ENCODE measurements around the gene CLCNKA. TPM values are rescaled to one million over a fixed set of nuclear protein-coding genes. Genes with fewer than 3 reads are reported as not detected.
"Not testable (repeated sequence)": the region's sequence is repeated elsewhere in the genome, so short reads cannot be mapped to it uniquely, and the experiment has no call there.

The CLCNKA gene
- total RNA-seq, 1 experiment from 2014 or later = 1.5 TPM

GRCh38 chr1:16042096-16042495 lies 20.3 kb downstream of the CLCNKA start:
- ChIA-PET POLR2A (no interaction called here), CTCF (interaction anchor here (2.7 kb wide), 1 partner anchor 13 kb away, joined by 9 read pairs; no protein-coding TSS in a partner anchor)
- DNase-seq (ENCODE audit: low spot score) (no peak), ATAC-seq (no peak; the same call in 1 of the 2 replicates)
- TF ChIP-seq JAZF1 (CRISPR knock-in tag; IDR thresholded peaks at IDR 0.05) = no peak
- TF ChIP-seq GABPB1 (CRISPR knock-in tag; IDR thresholded peaks at IDR 0.05) = no peak
- no peaks in the 10 kb centered on the region for H3K4me1 Mint-ChIP-seq
- H3K27ac Mint-ChIP-seq = no peak overlapping the region
- peaks cover 1% of the 10 kb centered on the region for H3K27me3 Mint-ChIP-seq (ENCODE audit: low read depth)
- no peaks in the 10 kb centered on the region for H3K9me3 Mint-ChIP-seq
- H3K4me3 Mint-ChIP-seq = no peak overlapping the region
- no peaks in the 10 kb centered on the region for H3K36me3 Mint-ChIP-seq

GRCh38 chr1:16042654-16043053 lies 20.8 kb downstream of the CLCNKA start:
- H3K27me3 Mint-ChIP-seq (ENCODE audit: low read depth); DNase-seq (ENCODE audit: low spot score); H3K27ac Mint-ChIP-seq; ATAC-seq; H3K4me1 Mint-ChIP-seq; H3K36me3 Mint-ChIP-seq; POLR2A ChIA-PET; H3K9me3 Mint-ChIP-seq; H3K4me3 Mint-ChIP-seq: not testable (repeated sequence)
- CTCF ChIA-PET = interaction anchor here (0.6 to 2.7 kb wide), 4 partner anchors 11 to 31 kb away, joined by 3 to 9 read pairs (median 4); partner anchors contain the start of gene FAM131C

- Mint-ChIP-seq H3K4me1 (no peaks in the 10 kb centered on the region), H3K36me3 (no peaks in the 10 kb centered on the region), H3K27me3 (ENCODE audit: low read depth) (peaks cover 8% of the 10 kb centered on the region), H3K4me3 (no peak within 1 kb of the TSS), H3K27ac (no peak within 1 kb of the TSS), H3K9me3 (no peaks in the 10 kb centered on the region)
- no peak for ATAC-seq
- no peak for TF ChIP-seq RORB (CRISPR knock-in tag; IDR thresholded peaks at IDR 0.05)
- TF ChIP-seq USF1 (CRISPR knock-in tag; IDR thresholded peaks at IDR 0.05) = no peak
- TF ChIP-seq TEAD1 (CRISPR knock-in tag; IDR thresholded peaks at IDR 0.05) = no peak
- no peak for TF ChIP-seq CBFB (CRISPR knock-in tag; IDR thresholded peaks at IDR 0.05; ENCODE audit: low read depth)
- no peak for TF ChIP-seq E2F4 (CRISPR knock-in tag; IDR thresholded peaks at IDR 0.05; ENCODE audit: borderline replicate concordance, low read depth)
- no peak for TF ChIP-seq TCF7 (CRISPR knock-in tag; IDR thresholded peaks at IDR 0.05; ENCODE audit: low read depth)
- TF ChIP-seq E2F1 (CRISPR knock-in tag; IDR thresholded peaks at IDR 0.05) = no peak
- ChIA-PET CTCF (interaction anchor here (1.3 to 1.8 kb wide), 2 partner anchors 22 to 30 kb away, joined by 4 to 5 read pairs; partner anchors contain the start of gene FAM131C), POLR2A (no interaction called here)
- DNase-seq (ENCODE audit: low spot score) = no peak
These were observed 21.7 kb downstream of the CLCNKA start, which contains the start of gene CLCNKB for GRCh38 chr1:16043521-16043920. Gene CLCNKB, plus strand, starts transcription at chr1:16043782. Its CDS starts 711 bp downstream, at chr1:16044493.

- Mint-ChIP-seq H3K36me3 (no peaks in the 10 kb centered on the region), H3K27me3 (ENCODE audit: low read depth) (peaks cover 8% of the 10 kb centered on the region), H3K9me3 (no peaks in the 10 kb centered on the region), H3K4me1 (no peaks in the 10 kb centered on the region), H3K27ac (no peak overlapping the region), H3K4me3 (no peak overlapping the region)
- CTCF ChIA-PET = interaction anchor here (1.3 to 1.8 kb wide), 3 partner anchors 13 to 29 kb away, joined by 3 to 5 read pairs (median 4); partner anchors contain the start of gene FAM131C
- no peak for TF ChIP-seq RELA (CRISPR knock-in tag; IDR thresholded peaks at IDR 0.05; ENCODE audit: borderline replicate concordance)
- TF ChIP-seq ZNF138 (CRISPR knock-in tag; conservative IDR thresholded peaks at IDR 0.05) = no peak
- no peak for TF ChIP-seq ZBTB43 (CRISPR knock-in tag; IDR thresholded peaks at IDR 0.05)
- TF ChIP-seq ZNF416 (CRISPR knock-in tag; IDR thresholded peaks at IDR 0.05) = no peak
- no peak for TF ChIP-seq ZNF219 (CRISPR knock-in tag; IDR thresholded peaks at IDR 0.05; ENCODE audit: borderline replicate concordance)
- no peak for TF ChIP-seq GRHL2 (CRISPR knock-in tag; IDR thresholded peaks at IDR 0.05; ENCODE audit: insufficient replicate concordance, severe bottlenecking)
- no peak for TF ChIP-seq AFF4 (CRISPR knock-in tag; IDR thresholded peaks at IDR 0.05; ENCODE audit: borderline replicate concordance)
- TF ChIP-seq IRF1 (CRISPR knock-in tag; IDR thresholded peaks at IDR 0.05) = no peak
- no peak for TF ChIP-seq ZNF263 (CRISPR knock-in tag; IDR thresholded peaks at IDR 0.05; ENCODE audit: low read depth)
- no peak for TF ChIP-seq NR2C2 (CRISPR knock-in tag; IDR thresholded peaks at IDR 0.05)
- no peak for TF ChIP-seq ESRRA (CRISPR knock-in tag; IDR thresholded peaks at IDR 0.05; ENCODE audit: borderline replicate concordance)
- ATAC-seq = no peak
- POLR2A ChIA-PET = no interaction called here
- DNase-seq (ENCODE audit: low spot score) = no peak
These were observed 22.1 kb downstream of the CLCNKA start for GRCh38 chr1:16043950-16044349.
